ENCODE data around the gene GRK7. TPM values are rescaled to one million over a fixed set of nuclear protein-coding genes. Genes with fewer than 3 reads are reported as not detected.

The GRK7 gene
- total RNA-seq, 1 donor from 2014 or later, result not detected

Other genes with a start within 250 kb of the GRK7 start
- gene RNF7, start 25.1 kb upstream of the GRK7 start, total RNA-seq, result 88.2 TPM
- 75.4 TPM for gene ATP1B3, start 113.2 kb downstream of the GRK7 start, total RNA-seq

All from mucosa of gallbladder (tissue), 1 donor.